ENCODE measurements around the gene CCNF.

Gene CCNF

DNA sequence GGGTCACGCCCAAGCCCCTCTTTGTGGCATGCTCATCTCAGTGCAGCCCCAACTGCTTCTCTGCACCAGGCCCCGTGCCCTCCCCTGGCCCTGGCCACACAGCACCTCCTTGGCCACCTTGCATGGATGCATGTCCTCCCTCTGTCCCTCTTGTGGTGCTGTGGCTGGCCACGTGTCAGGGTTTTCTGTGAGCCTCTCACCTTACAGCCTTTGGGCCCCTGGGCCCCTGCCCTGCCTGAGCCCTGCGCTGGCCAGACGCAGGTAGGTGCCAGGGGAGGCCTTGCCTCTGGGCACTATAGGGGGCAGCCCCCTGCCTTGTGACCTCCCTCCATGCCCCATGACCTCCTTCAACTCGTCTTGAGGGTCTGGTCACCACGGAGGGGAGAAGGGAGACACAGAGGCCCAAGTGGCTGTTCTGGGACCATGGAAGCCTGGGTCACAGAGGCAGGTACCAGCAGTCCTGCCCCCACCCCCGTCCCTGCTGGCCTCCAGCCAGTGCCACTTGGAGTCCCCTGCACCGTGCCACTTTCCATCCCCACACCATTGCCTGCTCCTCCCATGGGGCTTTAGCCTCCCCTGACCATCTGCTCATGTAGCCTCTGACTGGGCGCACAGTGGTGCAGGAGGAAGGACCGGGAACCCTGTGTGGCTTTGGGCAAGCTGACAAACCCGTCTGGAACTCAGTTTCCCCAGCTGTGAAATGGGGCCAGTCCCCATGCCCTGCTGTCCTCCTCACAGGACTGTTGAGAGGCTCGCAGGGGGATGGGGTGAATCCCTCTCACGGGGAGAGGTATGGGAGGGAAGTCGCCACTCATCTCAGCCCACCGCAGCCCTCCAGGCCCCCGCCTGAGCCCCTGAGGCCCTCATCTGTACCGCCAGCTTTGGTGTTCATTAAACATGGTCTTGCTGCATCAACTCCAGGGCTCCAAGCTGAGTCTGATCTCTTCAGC, 73.0 kb downstream of the CCNF start:
- DNase-seq (ENCODE audit: low read depth) = no peak

DNA sequence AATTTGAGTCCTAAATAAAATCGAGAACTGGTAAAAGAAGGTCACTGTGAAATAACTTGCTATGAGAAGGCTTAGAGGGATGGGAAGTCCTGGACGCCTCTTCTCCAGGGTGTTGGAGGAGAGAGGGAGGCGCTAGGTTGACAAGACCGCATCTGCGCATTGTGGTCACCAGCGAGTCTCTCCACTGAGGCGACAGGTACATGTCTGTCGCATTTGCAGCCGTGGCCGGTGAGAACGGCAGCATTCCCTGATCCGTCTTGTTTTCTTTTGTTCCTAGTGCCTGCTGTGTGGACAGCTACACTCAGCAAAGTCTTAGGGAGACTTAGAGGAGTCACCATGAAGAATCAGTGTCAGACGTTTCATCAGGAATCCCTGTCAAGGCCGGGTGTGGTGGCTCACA, 76.4 kb downstream of the CCNF start:
- no peak for DNase-seq (ENCODE audit: low read depth)

DNA sequence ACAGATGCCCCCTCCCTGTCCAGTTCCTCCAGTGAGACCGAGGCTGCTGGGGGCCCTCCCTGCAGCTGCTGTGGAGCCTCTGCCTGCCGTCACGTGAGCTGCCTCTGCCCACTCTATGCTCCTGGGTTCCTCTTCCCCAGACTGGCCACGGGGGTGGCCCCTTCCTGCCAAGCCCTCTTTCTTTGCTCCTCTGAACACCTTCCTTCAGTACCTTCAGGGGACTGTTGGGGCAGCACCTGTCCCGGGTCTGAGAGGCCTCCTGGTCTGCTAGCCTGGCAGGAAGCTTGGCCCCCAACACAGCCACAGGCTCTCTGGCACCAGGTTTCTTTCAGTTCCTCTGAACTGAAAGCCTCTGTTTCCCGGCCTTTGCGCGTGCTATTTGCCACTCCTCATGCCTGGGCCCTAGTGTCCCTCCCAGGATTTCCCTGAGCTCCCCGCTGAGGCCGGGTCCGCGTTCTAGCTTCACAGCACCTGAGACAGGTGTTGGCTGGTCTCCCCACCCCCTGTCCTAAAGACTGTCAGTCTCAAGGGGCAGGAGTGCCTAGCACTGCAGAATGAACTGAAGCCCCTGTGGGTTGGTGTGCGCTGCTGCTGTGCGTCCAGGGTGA, 77.9 kb downstream of the CCNF start:
- no peak for DNase-seq (ENCODE audit: low read depth)

DNA sequence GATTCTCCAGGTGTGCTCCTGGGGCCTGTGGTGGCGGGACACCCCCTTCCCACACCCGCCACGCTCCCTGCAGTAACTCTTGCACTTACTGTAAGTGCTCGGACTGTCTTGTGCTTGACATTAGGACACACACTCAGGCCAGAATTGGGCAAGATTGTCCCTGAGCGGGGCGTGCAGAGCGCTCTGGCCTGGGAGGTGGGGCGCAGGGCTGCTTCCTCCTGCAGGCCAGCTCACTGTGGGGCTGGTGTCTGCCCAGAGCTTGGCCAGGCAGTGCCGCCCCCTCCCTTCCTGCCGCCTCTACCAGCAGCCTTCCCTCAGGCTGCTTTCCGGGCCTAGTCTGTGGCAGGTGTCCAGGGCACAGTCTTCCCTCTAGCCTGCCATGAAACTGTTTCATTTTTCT, 78.4 kb downstream of the CCNF start:
- DNase-seq (ENCODE audit: low read depth) = no peak

Data from GM04503 (cell line).